Sciatic nerve (tissue), 2 donors: Measurements from ENCODE around the gene ZDHHC7. TPM values are rescaled to one million over a fixed set of nuclear protein-coding genes. Genes with fewer than 3 reads are reported as not detected.
A peak's percentile ranks its signal among the peaks of the same experiment; 100 is the strongest.

Source experiments
- ATAC-seq: fragments of 200-7000 bp; cut with Tn5 transposase; one replicate; pipeline ENCODE4 v1.9.1; 2020; ENCODE audit warnings: mild to moderate bottlenecking, moderate library complexity
- DNase-seq: peaks from one replicate; pipeline ENCODE4 v3.0.0-alpha.2; 2020; ENCODE audit warnings: low spot score
- intact Hi-C: fragments of 100-400 bp; cut with DNase I; formaldehyde crosslinking; loops from one replicate; pipeline ENCODE4 v1.14.2; 2022
- total RNA-seq: library from RNA; stranded (reverse); fragmentation: NEBNext Ultra II Directional; extraction: Animal tissue kit (Norgen Biotek cat#: 25700); gene quantifications from one replicate; pipeline ENCODE4 v1.2.1, GENCODE V29; 2021
- donor health status: DM: no; HTN: no; CAD: no.
- donor health status: DM: no; HTN: no; CAD: no.

Gene ZDHHC7
- total RNA-seq, 1 donor from 2014 or later, result 48.8 TPM

- DNase-seq (no peak), ATAC-seq (no peak)
- intact Hi-C loops, result no loop called here
Observed at GRCh38 chr16:84931107-84931494, 80.2 kb downstream of the ZDHHC7 start.

- DNase-seq (no peak), ATAC-seq (no peak)
- intact Hi-C loops, result no loop called here
Observed at GRCh38 chr16:84930298-84931106, 80.8 kb downstream of the ZDHHC7 start.

GRCh38 chr16:84929421-84930297 lies 81.7 kb downstream of the ZDHHC7 start:
- peak; percentile 3 for ATAC-seq
- intact Hi-C loops, result no loop called here
- no peak for DNase-seq

GRCh38 chr16:84928679-84929420 lies 82.5 kb downstream of the ZDHHC7 start:
- peak; percentile 86 for DNase-seq
- peak; percentile 73 for ATAC-seq
- intact Hi-C loops, result no loop called here

GRCh38 chr16:84927621-84928591 lies 83.4 kb downstream of the ZDHHC7 start:
- no peak for DNase-seq
- ATAC-seq, result no peak
- intact Hi-C loops, result no loop called here

- DNase-seq (no peak), ATAC-seq (no peak)
- intact Hi-C loops, result no loop called here
Observed at GRCh38 chr16:84926462-84926861, 84.9 kb downstream of the ZDHHC7 start.

GRCh38 chr16:84925773-84926372 lies 85.5 kb downstream of the ZDHHC7 start:
- ATAC-seq (no peak), DNase-seq (no peak)
- intact Hi-C loops, result no loop called here

GRCh38 chr16:84925092-84925772 lies 86.1 kb downstream of the ZDHHC7 start:
- ATAC-seq, result peak; percentile 14
- intact Hi-C loops, result no loop called here
- DNase-seq, result peak; percentile 87

GRCh38 chr16:84924331-84925091 lies 86.8 kb downstream of the ZDHHC7 start:
- ATAC-seq (peak; percentile 84), DNase-seq (peak; percentile 89)
- intact Hi-C loops, result no loop called here

Other genes with a start within 250 kb of the ZDHHC7 start
- gene CRISPLD2, start 191.6 kb downstream of the ZDHHC7 start, total RNA-seq, result 118 TPM
- 12.6 TPM for gene KIAA0513, start 16.3 kb upstream of the ZDHHC7 start, total RNA-seq
- gene CIBAR2, start 100.9 kb upstream of the ZDHHC7 start, total RNA-seq, result not detected